Keratinocyte (primary cell): ENCODE data around the gene FHDC1. TPM values are rescaled to one million over a fixed set of nuclear protein-coding genes. Genes with fewer than 3 reads are reported as not detected.
A peak's percentile ranks its signal among the peaks of the same experiment; 100 is the strongest.

Source experiments
- DNase-seq: peaks from one replicate; pipeline ENCODE4 v3.0.0-alpha.2; 2011; ENCODE audit warnings: low read depth, missing footprints, low spot score
- FAIRE-seq: peaks from 2 replicates; lab custom pipeline; 2011; peaks lifted over from hg19 to GRCh38; lab: Jason Lieb, UNC
- H2AFZ ChIP-seq: 2 replicates; pipeline ENCODE4 v1.6.0; 2012; ENCODE audit warnings: low read length, control low read depth, inconsistent platforms; ENCODE audit not compliant: control insufficient read depth
- H3K27ac ChIP-seq: 2 replicates; pipeline ENCODE4 v1.5.1; 2011; ENCODE audit warnings: low read length; ENCODE audit not compliant: control insufficient read depth, insufficient read depth
- H3K27me3 ChIP-seq: 3 replicates; pipeline ENCODE4 v1.6.0; 2011; ENCODE audit warnings: low read length; ENCODE audit not compliant: control insufficient read depth, insufficient read depth; ENCODE audit errors: extremely low read depth
- H3K36me3 ChIP-seq, 2 experiments: 2 replicates in 1 of 2; 3 replicates in 1 of 2; pipeline ENCODE4 v1.5.1; 2011; ENCODE audit warnings: low read length in 2 of 2, mild to moderate bottlenecking in 1 of 2; ENCODE audit not compliant: control insufficient read depth in 2 of 2, insufficient read depth in 2 of 2; ENCODE audit errors: extremely low read depth in 1 of 2
- H3K4me1 ChIP-seq: 3 replicates; pipeline ENCODE4 v1.5.1; 2011; ENCODE audit warnings: low read length; ENCODE audit not compliant: control insufficient read depth, insufficient read depth; ENCODE audit errors: extremely low read depth
- H3K4me2 ChIP-seq: 3 replicates; pipeline ENCODE4 v1.6.0; 2011; ENCODE audit warnings: low read depth, low read length; ENCODE audit not compliant: control insufficient read depth, insufficient read depth; ENCODE audit errors: extremely low read depth
- H3K4me3 ChIP-seq, 3 experiments: fragments of 200-600 bp in 1 of 3; sonication (generic) in 1 of 3; 2 replicates in 2 of 3; 3 replicates in 1 of 3; pipeline ENCODE4 v1.5.1; 2011 to 2016; ENCODE audit warnings: low read length in 3 of 3, mild to moderate bottlenecking in 3 of 3, control low read depth in 2 of 3, inconsistent platforms in 1 of 3, low read depth in 1 of 3, mixed read lengths in 1 of 3, mixed run types in 1 of 3, moderate library complexity in 1 of 3; ENCODE audit not compliant: control insufficient read depth in 2 of 3, insufficient read depth in 2 of 3; ENCODE audit errors: extremely low read depth in 1 of 3
- H3K79me2 ChIP-seq: 2 replicates; pipeline ENCODE4 v1.6.0; 2012; ENCODE audit warnings: low read length; ENCODE audit not compliant: control insufficient read depth, insufficient read depth
- H3K9ac ChIP-seq: 3 replicates; pipeline ENCODE4 v1.6.0; 2011; ENCODE audit warnings: low read length; ENCODE audit not compliant: control insufficient read depth, insufficient read depth; ENCODE audit errors: extremely low read depth
- H3K9me1 ChIP-seq: 3 replicates; pipeline ENCODE4 v1.6.0; 2011; ENCODE audit warnings: low read length; ENCODE audit not compliant: control insufficient read depth, insufficient read depth; ENCODE audit errors: extremely low read depth
- H3K9me3 ChIP-seq: 2 replicates; pipeline ENCODE4 v1.5.1; 2012; ENCODE audit warnings: low read depth, low read length; ENCODE audit not compliant: control insufficient read depth
- H4K20me1 ChIP-seq: 3 replicates; pipeline ENCODE4 v1.6.0; 2011; ENCODE audit warnings: low read length; ENCODE audit not compliant: control insufficient read depth, insufficient read depth; ENCODE audit errors: extremely low read depth
- EZH2 ChIP-seq: IDR thresholded peaks from one replicate; pipeline ENCODE4 v1.6.1; 2012; ENCODE audit warnings: inconsistent platforms, mild to moderate bottlenecking, low read length, moderate library complexity
- dilution Hi-C: fragments of 300-500 bp; cut with MboI; formaldehyde crosslinking; loops from one replicate; pipeline ENCODE4 v1.7.0; 2020; ENCODE audit warnings: low sequenced_read_pairs; ENCODE audit not compliant: extremely low pct_ligation_motif_present
- polyA plus RNA-seq, 5 experiments: library from polyadenylated mRNA; depleted of rRNA in 3 of 5; stranded (reverse) in 3 of 5; stranded (forward) in 1 of 5; unstranded in 1 of 5; fragments of >200 nt; gene quantifications; 1 replicate in 1 of 5; 2 replicates in 3 of 5; 3 replicates in 1 of 5; pipeline versions ENCODE4 v1.2.1 to v1.2.3, GENCODE V29; 2011 to 2012; ENCODE audit warnings: missing spikeins in 2 of 5, low read depth in 1 of 5, low replicate concordance in 1 of 5
- TF ChIP-seq, protein P1 (sequence below), 3 experiments: IDR thresholded peaks in 1 of 3; conservative IDR thresholded peaks in 1 of 3; optimal IDR thresholded peaks in 1 of 3; 2 replicates in 2 of 3; 3 replicates in 1 of 3; pipeline versions ENCODE3 to v1.5.1; 2011; ENCODE audit warnings: low read length in 3 of 3, mild to moderate bottlenecking in 3 of 3, moderate library complexity in 2 of 3, control low read depth in 1 of 3, inconsistent platforms in 1 of 3; ENCODE audit not compliant: insufficient read depth in 2 of 3; ENCODE audit errors: extremely low read depth in 1 of 3

The FHDC1 gene
- polyA plus RNA-seq, 1 donor (not counting 4 experiments of a cell fraction or from before 2014, with no cell fraction given) = 1.6 TPM

DNA sequence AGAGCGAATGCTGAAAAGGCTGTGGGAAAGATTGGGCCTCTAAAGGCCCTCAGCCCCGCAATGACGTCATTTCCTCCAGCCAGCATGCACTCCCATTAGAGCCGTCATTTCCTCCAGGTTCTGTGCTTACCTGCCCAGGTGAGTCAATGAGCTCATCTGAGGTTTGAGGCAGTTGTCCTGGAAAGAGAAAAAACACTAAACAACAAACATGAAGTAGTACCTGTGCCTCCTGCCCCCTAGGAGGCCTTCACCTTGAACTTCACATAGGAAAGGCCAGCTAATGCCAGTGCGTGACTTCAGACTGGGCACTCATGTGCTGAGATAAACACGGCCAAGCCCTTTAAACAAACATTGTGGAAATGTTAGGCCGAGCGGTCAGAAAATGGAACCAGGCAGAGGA, 55.9 kb downstream of the FHDC1 start:
- H3K79me2 ChIP-seq = no peaks in the 10 kb centered on the region
- H3K36me3 ChIP-seq = no peaks in the 10 kb centered on the region
- no peaks in the 10 kb centered on the region for H3K27me3 ChIP-seq
- peak overlapping the region; percentile 63 for H3K4me2 ChIP-seq
- TF ChIP-seq EZH2 = no peak
- TF ChIP-seq, protein P1, sequence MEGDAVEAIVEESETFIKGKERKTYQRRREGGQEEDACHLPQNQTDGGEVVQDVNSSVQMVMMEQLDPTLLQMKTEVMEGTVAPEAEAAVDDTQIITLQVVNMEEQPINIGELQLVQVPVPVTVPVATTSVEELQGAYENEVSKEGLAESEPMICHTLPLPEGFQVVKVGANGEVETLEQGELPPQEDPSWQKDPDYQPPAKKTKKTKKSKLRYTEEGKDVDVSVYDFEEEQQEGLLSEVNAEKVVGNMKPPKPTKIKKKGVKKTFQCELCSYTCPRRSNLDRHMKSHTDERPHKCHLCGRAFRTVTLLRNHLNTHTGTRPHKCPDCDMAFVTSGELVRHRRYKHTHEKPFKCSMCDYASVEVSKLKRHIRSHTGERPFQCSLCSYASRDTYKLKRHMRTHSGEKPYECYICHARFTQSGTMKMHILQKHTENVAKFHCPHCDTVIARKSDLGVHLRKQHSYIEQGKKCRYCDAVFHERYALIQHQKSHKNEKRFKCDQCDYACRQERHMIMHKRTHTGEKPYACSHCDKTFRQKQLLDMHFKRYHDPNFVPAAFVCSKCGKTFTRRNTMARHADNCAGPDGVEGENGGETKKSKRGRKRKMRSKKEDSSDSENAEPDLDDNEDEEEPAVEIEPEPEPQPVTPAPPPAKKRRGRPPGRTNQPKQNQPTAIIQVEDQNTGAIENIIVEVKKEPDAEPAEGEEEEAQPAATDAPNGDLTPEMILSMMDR (optimal IDR thresholded peaks at IDR 0.05 in 1 of 3, IDR thresholded peaks at IDR 0.05 in 1 of 3, conservative IDR thresholded peaks at IDR 0.05 in 1 of 3; ENCODE audit: extremely low read depth in 1 of 3, insufficient read depth in 2 of 3, low read length in 3 of 3) = peak in 2 of 3 experiments; percentile 47 to 57
- peak overlapping the region; percentile 86 for H2AFZ ChIP-seq
- DNase-seq (peak; percentile 77), FAIRE-seq (peak; percentile 97)
- no peaks in the 10 kb centered on the region for H3K9me3 ChIP-seq
- no peaks in the 10 kb centered on the region for H3K9me1 ChIP-seq
- peak overlapping the region; percentile 53 for H3K9ac ChIP-seq
- no peaks in the 10 kb centered on the region for H4K20me1 ChIP-seq
- peaks cover 26% of the 10 kb centered on the region for H3K4me1 ChIP-seq
- peak overlapping the region; percentile 80 for H3K27ac ChIP-seq
- dilution Hi-C loops = no loop called here
- H3K4me3 ChIP-seq = no peak overlapping the region

GRCh38 chr4:152992466-152992865, 56.3 kb downstream of the FHDC1 start:
- H3K36me3 ChIP-seq = no peaks in the 10 kb centered on the region
- no peak overlapping the region for H3K4me2 ChIP-seq
- no peak for TF ChIP-seq EZH2
- H3K79me2 ChIP-seq = no peaks in the 10 kb centered on the region
- peaks cover 28% of the 10 kb centered on the region for H3K4me1 ChIP-seq
- H3K9ac ChIP-seq = peak overlapping the region; percentile 33
- no peak overlapping the region for H3K4me3 ChIP-seq
- no peak for FAIRE-seq
- no peak overlapping the region for H2AFZ ChIP-seq
- no peak for DNase-seq
- H3K9me1 ChIP-seq = no peaks in the 10 kb centered on the region
- H4K20me1 ChIP-seq = no peaks in the 10 kb centered on the region
- dilution Hi-C loops = no loop called here
- H3K9me3 ChIP-seq = no peaks in the 10 kb centered on the region
- H3K27ac ChIP-seq = peak overlapping the region; percentile 80
- H3K27me3 ChIP-seq = no peaks in the 10 kb centered on the region

DNA sequence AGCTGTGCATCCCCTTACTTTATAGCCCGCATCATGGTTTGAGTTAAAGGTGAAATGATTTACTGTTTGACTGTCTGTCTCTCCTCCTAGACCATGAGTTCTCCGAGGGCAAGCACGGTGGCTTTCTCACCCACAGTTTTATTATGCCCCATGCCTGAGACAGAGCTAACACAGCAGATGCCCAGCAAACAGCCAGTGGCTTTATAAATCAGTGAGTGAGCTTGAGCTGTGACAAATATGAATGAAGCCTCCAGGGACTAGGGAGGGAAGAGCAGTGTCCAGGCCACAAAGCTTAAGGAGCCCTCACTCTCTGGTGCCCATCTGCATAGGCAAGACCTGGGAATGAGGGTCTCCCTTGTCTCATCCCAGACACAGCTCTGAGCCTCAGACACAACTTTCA, 57.9 kb downstream of the FHDC1 start:
- no peak overlapping the region for H3K27ac ChIP-seq
- H3K9me1 ChIP-seq = no peaks in the 10 kb centered on the region
- H3K4me2 ChIP-seq = no peak overlapping the region
- dilution Hi-C loops = no loop called here
- no peaks in the 10 kb centered on the region for H4K20me1 ChIP-seq
- H3K4me3 ChIP-seq = no peak overlapping the region
- TF ChIP-seq EZH2 = no peak
- TF ChIP-seq, protein P1 (optimal IDR thresholded peaks at IDR 0.05 in 1 of 3, IDR thresholded peaks at IDR 0.05 in 1 of 3, conservative IDR thresholded peaks at IDR 0.05 in 1 of 3; ENCODE audit: extremely low read depth in 1 of 3, insufficient read depth in 2 of 3, low read length in 3 of 3) = no peak
- no peak overlapping the region for H3K9ac ChIP-seq
- peaks cover 42% of the 10 kb centered on the region for H3K4me1 ChIP-seq
- H3K79me2 ChIP-seq = no peaks in the 10 kb centered on the region
- H3K36me3 ChIP-seq = no peaks in the 10 kb centered on the region
- DNase-seq (no peak), FAIRE-seq (no peak)
- H3K27me3 ChIP-seq = no peaks in the 10 kb centered on the region
- no peak overlapping the region for H2AFZ ChIP-seq
- H3K9me3 ChIP-seq = no peaks in the 10 kb centered on the region
